ENCODE results near the gene RFC4. TPM values are rescaled to one million over a fixed set of nuclear protein-coding genes. Genes with fewer than 3 reads are reported as not detected.
"Not testable (repeated sequence)": the region's sequence is repeated elsewhere in the genome, so short reads cannot be mapped to it uniquely, and the experiment has no call there.

The RFC4 gene
- polyA plus RNA-seq, 3 donors from 2014 or later, result 17.7 to 19.5 (median 18.1) TPM

- no peaks in the 10 kb centered on the region for H3K4me1 Mint-ChIP-seq
- DNase-seq, result no peak
- no peak overlapping the region for H3K27ac Mint-ChIP-seq
- no peak overlapping the region for H3K4me3 Mint-ChIP-seq
- H3K36me3 Mint-ChIP-seq, result no peaks in the 10 kb centered on the region
- peaks cover 2 to 10% (median 8%) of the 10 kb centered on the region in 3 donors for H3K27me3 Mint-ChIP-seq (ENCODE audit: low read depth in 3 of 3)
- no peaks in the 10 kb centered on the region for H3K9me3 Mint-ChIP-seq
Measured at GRCh38 chr3:186839874-186840641, 33.8 kb upstream of the RFC4 start.

- Mint-ChIP-seq H3K4me1 (no peaks in the 10 kb centered on the region), H3K36me3 (no peaks in the 10 kb centered on the region), H3K9me3 (no peaks in the 10 kb centered on the region), H3K27ac (no peak overlapping the region), H3K27me3 (ENCODE audit: low read depth in 3 of 3) (peaks cover 17 to 36% (median 24%) of the 10 kb centered on the region in 3 donors), H3K4me3 (no peak overlapping the region)
- DNase-seq, result no peak
Measured at GRCh38 chr3:186832276-186832675, 26.0 kb upstream of the RFC4 start.

GRCh38 chr3:186831798-186832197 is 25.5 kb upstream of the RFC4 start:
- H3K27me3 Mint-ChIP-seq (ENCODE audit: low read depth in 3 of 3), result peaks cover 17 to 36% (median 24%) of the 10 kb centered on the region in 3 donors
- H3K9me3 Mint-ChIP-seq, result no peaks in the 10 kb centered on the region
- H3K36me3 Mint-ChIP-seq, result no peaks in the 10 kb centered on the region
- no peak overlapping the region for H3K27ac Mint-ChIP-seq
- DNase-seq, result no peak
- H3K4me3 Mint-ChIP-seq, result no peak overlapping the region
- H3K4me1 Mint-ChIP-seq, result peaks cover 0 to 2% of the 10 kb centered on the region in 2 donors

- Mint-ChIP-seq H3K9me3 (no peaks in the 10 kb centered on the region), H3K27ac (no peak overlapping the region), H3K4me1 (peaks cover 13 to 16% of the 10 kb centered on the region in 2 donors), H3K36me3 (no peaks in the 10 kb centered on the region), H3K4me3 (peak overlapping the region in 2 of 5 donors; percentile 60 to 67), H3K27me3 (ENCODE audit: low read depth in 3 of 3) (peaks cover 18 to 48% (median 42%) of the 10 kb centered on the region in 3 donors)
- DNase-seq, result no peak
Measured at GRCh38 chr3:186828340-186828739, 22.1 kb upstream of the RFC4 start.

- Mint-ChIP-seq H3K36me3 (no peaks in the 10 kb centered on the region), H3K27me3 (ENCODE audit: low read depth in 3 of 3) (peaks cover 18 to 42% (median 39%) of the 10 kb centered on the region in 3 donors), H3K27ac (no peak overlapping the region), H3K4me3 (peak overlapping the region; percentile 72 to 82 (median 78)), H3K4me1 (peaks cover 13 to 16% of the 10 kb centered on the region in 2 donors), H3K9me3 (no peaks in the 10 kb centered on the region)
- peak; percentile 84 to 88 (median 88) for DNase-seq
Measured at GRCh38 chr3:186826976-186827857, 20.9 kb upstream of the RFC4 start.

GRCh38 chr3:186826410-186826975 is 20.2 kb upstream of the RFC4 start:
- no peaks in the 10 kb centered on the region for H3K36me3 Mint-ChIP-seq
- H3K4me1 Mint-ChIP-seq, result peaks cover 13 to 16% of the 10 kb centered on the region in 2 donors
- H3K9me3 Mint-ChIP-seq, result no peaks in the 10 kb centered on the region
- peak overlapping the region; percentile 72 to 82 (median 78) for H3K4me3 Mint-ChIP-seq
- peak overlapping the region in 1 of 6 donors; percentile 4 for H3K27ac Mint-ChIP-seq
- peaks cover 18 to 38% (median 36%) of the 10 kb centered on the region in 3 donors for H3K27me3 Mint-ChIP-seq (ENCODE audit: low read depth in 3 of 3)
- DNase-seq, result peak; percentile 7 to 30 (median 18)

- Mint-ChIP-seq H3K36me3 (no peaks in the 10 kb centered on the region), H3K27me3 (ENCODE audit: low read depth in 3 of 3) (peaks cover 18 to 38% (median 32%) of the 10 kb centered on the region in 3 donors), H3K27ac (no peak overlapping the region), H3K4me3 (peak overlapping the region; percentile 63 to 82 (median 78)), H3K4me1 (peaks cover 13 to 16% of the 10 kb centered on the region in 2 donors), H3K9me3 (no peaks in the 10 kb centered on the region)
- peak in 1 of 3 donors; percentile 5 for DNase-seq
Measured at GRCh38 chr3:186825872-186826409, 19.7 kb upstream of the RFC4 start.

- H3K36me3 Mint-ChIP-seq, result no peaks in the 10 kb centered on the region
- no peak for DNase-seq
- no peak overlapping the region for H3K27ac Mint-ChIP-seq
- peak overlapping the region in 4 of 5 donors; percentile 63 to 82 (median 76) for H3K4me3 Mint-ChIP-seq
- H3K9me3 Mint-ChIP-seq, result no peaks in the 10 kb centered on the region
- H3K27me3 Mint-ChIP-seq (ENCODE audit: low read depth in 3 of 3), result peaks cover 16 to 32% (median 29%) of the 10 kb centered on the region in 3 donors
- peaks cover 13 to 16% of the 10 kb centered on the region in 2 donors for H3K4me1 Mint-ChIP-seq
Measured at GRCh38 chr3:186825294-186825821, 19.1 kb upstream of the RFC4 start.

GRCh38 chr3:186824430-186825139 is 18.3 kb upstream of the RFC4 start:
- Mint-ChIP-seq H3K27ac (no peak overlapping the region), H3K4me3 (no peak overlapping the region), H3K4me1 (peaks cover 13 to 16% of the 10 kb centered on the region in 2 donors), H3K9me3 (no peaks in the 10 kb centered on the region), H3K36me3 (no peaks in the 10 kb centered on the region), H3K27me3 (ENCODE audit: low read depth in 3 of 3) (peaks cover 11 to 26% (median 25%) of the 10 kb centered on the region in 3 donors)
- DNase-seq, result no peak

GRCh38 chr3:186823386-186823785 is 17.1 kb upstream of the RFC4 start:
- H3K27me3 Mint-ChIP-seq (ENCODE audit: low read depth in 3 of 3), result peaks cover 9 to 24% (median 18%) of the 10 kb centered on the region in 3 donors
- H3K9me3 Mint-ChIP-seq, result no peaks in the 10 kb centered on the region
- peaks cover 13 to 16% of the 10 kb centered on the region in 2 donors for H3K4me1 Mint-ChIP-seq
- no peak for DNase-seq
- no peaks in the 10 kb centered on the region for H3K36me3 Mint-ChIP-seq
- no peak overlapping the region for H3K27ac Mint-ChIP-seq
- no peak overlapping the region for H3K4me3 Mint-ChIP-seq

- not testable (repeated sequence) for H3K9me3 Mint-ChIP-seq, DNase-seq, H3K4me3 Mint-ChIP-seq, H3K27ac Mint-ChIP-seq, H3K36me3 Mint-ChIP-seq
- Mint-ChIP-seq H3K4me1 (peaks cover 13 to 16% of the 10 kb centered on the region in 2 donors), H3K27me3 (ENCODE audit: low read depth in 3 of 3) (peaks cover 9 to 24% (median 18%) of the 10 kb centered on the region in 3 donors)
Measured at GRCh38 chr3:186822388-186822759, 16.1 kb upstream of the RFC4 start.

GRCh38 chr3:186821429-186822387 is 15.4 kb upstream of the RFC4 start:
- Mint-ChIP-seq H3K4me1 (peaks cover 13 to 14% of the 10 kb centered on the region in 2 donors), H3K9me3 (no peaks in the 10 kb centered on the region), H3K27ac (no peak overlapping the region), H3K4me3 (no peak overlapping the region), H3K36me3 (no peaks in the 10 kb centered on the region), H3K27me3 (ENCODE audit: low read depth in 3 of 3) (peaks cover 9 to 23% (median 17%) of the 10 kb centered on the region in 3 donors)
- peak; percentile 34 to 52 (median 48) for DNase-seq
